Vagina (tissue), 2 donors: Measurements from ENCODE around the gene JAK1.

Experiments
- CTCF ChIP-seq, 3 experiments: fragments of 450-650 bp in 2 of 3; fragments of 200-600 bp in 1 of 3; sonication (generic) in 1 of 3; IDR thresholded peaks; one replicate each; pipeline ENCODE4 v1.5.1; 2017 to 2019; ENCODE audit warnings: antibody characterized with exemption in 3 of 3, mild to moderate bottlenecking in 2 of 3, moderate library complexity in 2 of 3
- POLR2A ChIP-seq, 2 donors: fragments of 450-650 bp; IDR thresholded peaks; one replicate each; pipeline ENCODE4 v1.6.1; 2017; ENCODE audit warnings: antibody characterized with exemption in 2 of 2, mild to moderate bottlenecking in 2 of 2, moderate library complexity in 2 of 2
- POLR2AphosphoS5 ChIP-seq, 2 donors: sonication (generic); formaldehyde crosslinking; IDR thresholded peaks; one replicate each; pipeline ENCODE4 v1.9.0; 2017; ENCODE audit warnings: antibody characterized with exemption in 2 of 2, mild to moderate bottlenecking in 2 of 2, low read depth in 1 of 2; ENCODE audit not compliant: insufficient read depth in 1 of 2

- no peak for TF ChIP-seq POLR2AphosphoS5 (IDR thresholded peaks at IDR 0.05; ENCODE audit: insufficient read depth in 1 of 2, low read depth in 1 of 2)
- no peak for TF ChIP-seq CTCF (IDR thresholded peaks at IDR 0.05)
- TF ChIP-seq POLR2A (IDR thresholded peaks at IDR 0.05) = no peak
Observed at GRCh38 chr1:64948905-64949833, 17.2 kb downstream of the JAK1 start.
